ENCODE data around the gene SPART. TPM values are rescaled to one million over a fixed set of nuclear protein-coding genes. Genes with fewer than 3 reads are reported as not detected.

SPART gene
- total RNA-seq, 4 donors from 2014 or later = 45.6 to 297 (median 135) TPM

DNA sequence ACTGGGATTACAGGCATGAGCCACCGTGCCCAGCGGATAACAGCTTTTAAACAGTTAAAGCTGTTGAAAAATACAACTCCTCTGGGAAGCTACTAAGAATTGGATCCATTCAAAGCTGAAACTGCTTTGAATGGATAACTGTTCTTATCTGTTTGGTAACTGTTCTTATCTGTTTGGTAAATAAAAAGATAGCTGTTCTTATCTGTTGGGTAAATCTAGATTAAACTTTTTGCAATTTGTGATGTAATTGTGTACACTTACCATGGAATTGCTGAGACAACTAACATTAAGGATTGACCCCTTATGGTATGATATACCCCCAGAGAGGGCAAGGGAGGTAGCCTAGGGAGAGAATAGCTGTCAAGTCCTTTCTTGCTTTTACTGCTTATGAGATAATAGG is 27.9 kb upstream of the SPART start:
- H3K36me3 ChIP-seq = no peaks in the 10 kb centered on the region
- TF ChIP-seq, protein P1, sequence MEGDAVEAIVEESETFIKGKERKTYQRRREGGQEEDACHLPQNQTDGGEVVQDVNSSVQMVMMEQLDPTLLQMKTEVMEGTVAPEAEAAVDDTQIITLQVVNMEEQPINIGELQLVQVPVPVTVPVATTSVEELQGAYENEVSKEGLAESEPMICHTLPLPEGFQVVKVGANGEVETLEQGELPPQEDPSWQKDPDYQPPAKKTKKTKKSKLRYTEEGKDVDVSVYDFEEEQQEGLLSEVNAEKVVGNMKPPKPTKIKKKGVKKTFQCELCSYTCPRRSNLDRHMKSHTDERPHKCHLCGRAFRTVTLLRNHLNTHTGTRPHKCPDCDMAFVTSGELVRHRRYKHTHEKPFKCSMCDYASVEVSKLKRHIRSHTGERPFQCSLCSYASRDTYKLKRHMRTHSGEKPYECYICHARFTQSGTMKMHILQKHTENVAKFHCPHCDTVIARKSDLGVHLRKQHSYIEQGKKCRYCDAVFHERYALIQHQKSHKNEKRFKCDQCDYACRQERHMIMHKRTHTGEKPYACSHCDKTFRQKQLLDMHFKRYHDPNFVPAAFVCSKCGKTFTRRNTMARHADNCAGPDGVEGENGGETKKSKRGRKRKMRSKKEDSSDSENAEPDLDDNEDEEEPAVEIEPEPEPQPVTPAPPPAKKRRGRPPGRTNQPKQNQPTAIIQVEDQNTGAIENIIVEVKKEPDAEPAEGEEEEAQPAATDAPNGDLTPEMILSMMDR (IDR thresholded peaks at IDR 0.05) = no peak
- no peak for TF ChIP-seq POLR2A (IDR thresholded peaks at IDR 0.05)
- no peak overlapping the region for H3K27ac ChIP-seq
- DNase-seq = no peak
- no peak overlapping the region for H3K4me3 ChIP-seq
- intact Hi-C loops (cut with DNase I; ENCODE audit: low total_unique reads) = no loop called here
- no peaks in the 10 kb centered on the region for H3K9me3 ChIP-seq
- H3K4me1 ChIP-seq = no peaks in the 10 kb centered on the region
- H3K27me3 ChIP-seq = no peaks in the 10 kb centered on the region

DNA sequence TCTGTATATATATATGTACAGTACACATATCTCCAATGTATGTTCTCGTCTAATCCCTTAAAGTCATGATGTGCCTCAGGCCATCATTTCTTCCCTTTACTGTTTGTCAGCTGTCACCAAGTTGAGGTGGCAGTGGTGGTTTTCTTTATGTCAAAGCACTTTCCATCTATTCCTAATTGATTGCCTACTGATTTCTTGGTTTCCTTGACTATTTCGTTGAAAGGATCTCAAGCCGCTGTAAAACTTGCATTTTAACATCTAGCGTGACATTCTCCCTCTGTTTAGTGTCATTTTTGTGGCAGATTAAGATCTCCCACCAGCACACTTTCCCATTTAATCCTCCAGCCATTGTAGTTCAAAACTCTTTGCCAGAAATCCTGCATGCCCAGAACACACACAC is 25.0 kb upstream of the SPART start:
- Histone ChIP-seq H3K36me3 (no peaks in the 10 kb centered on the region), H3K4me1 (no peaks in the 10 kb centered on the region), H3K4me3 (no peak overlapping the region), H3K9me3 (no peaks in the 10 kb centered on the region), H3K27me3 (no peaks in the 10 kb centered on the region), H3K27ac (no peak overlapping the region)
- intact Hi-C loops (cut with DNase I; ENCODE audit: low total_unique reads) = no loop called here
- no peak for TF ChIP-seq POLR2A (IDR thresholded peaks at IDR 0.05)
- DNase-seq = no peak

DNA sequence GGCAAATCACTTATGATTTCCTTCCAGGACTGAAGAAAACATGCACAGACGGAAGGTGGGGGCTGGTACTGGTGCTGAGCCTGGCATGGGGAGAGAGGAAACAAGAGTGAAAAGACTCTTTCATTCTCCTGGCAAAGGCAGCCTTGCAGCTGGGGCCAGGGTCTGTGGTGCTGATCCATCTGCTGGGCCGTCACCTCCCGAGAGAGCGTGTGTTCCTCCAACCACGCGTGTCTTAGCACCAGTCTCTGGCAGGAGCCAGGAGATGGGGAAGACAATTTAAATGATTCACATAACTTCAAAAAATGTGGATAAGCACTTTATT is 23.9 kb upstream of the SPART start:
- Histone ChIP-seq H3K27me3 (no peaks in the 10 kb centered on the region), H3K4me1 (no peaks in the 10 kb centered on the region), H3K27ac (peak overlapping the region; percentile 44 to 70), H3K36me3 (no peaks in the 10 kb centered on the region), H3K4me3 (no peak overlapping the region), H3K9me3 (no peaks in the 10 kb centered on the region)
- TF ChIP-seq POLR2A (IDR thresholded peaks at IDR 0.05) = no peak
- TF ChIP-seq, protein P1 (IDR thresholded peaks at IDR 0.05) = no peak
- intact Hi-C loops (cut with DNase I; ENCODE audit: low total_unique reads) = no loop called here
- peak in 1 of 2 donors; percentile 23 for DNase-seq

DNA sequence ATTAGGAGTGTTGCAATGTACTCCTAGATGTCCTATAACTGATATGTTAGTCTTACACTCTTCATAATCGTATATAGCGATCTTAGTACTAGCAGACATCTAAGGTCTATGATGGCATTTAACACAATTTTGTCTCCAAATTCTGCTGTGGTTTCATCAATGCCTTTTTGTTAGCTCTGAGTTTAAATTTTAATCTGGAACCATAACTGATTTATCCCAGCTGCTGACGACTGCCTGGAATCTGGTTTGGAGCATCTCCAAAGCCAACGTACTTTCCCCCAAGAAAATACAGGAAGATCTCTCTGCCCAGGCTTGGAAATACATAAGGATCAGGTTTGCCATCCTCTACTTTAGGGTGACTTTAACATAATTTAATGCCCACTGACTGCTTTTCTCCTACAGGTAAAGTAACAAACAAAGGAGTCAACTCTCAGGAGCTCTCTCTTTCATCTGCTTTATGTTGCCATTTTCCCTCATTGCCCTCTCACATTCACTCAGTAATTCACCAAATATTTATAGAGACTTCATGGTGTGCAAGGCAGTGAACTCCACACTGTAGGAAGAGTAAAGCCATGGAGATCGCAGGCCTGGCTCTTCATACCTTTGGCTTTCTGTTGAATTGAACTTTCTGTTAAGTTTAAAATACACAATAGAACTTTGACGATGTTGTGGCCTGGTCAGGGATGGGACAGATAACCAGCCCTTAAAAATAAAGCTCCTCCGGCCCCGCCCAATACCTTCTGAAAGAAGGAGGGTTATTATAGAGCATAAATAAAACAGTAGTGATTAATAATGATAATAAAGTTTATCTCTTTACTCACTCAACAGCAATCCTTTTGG is 23.3 kb upstream of the SPART start:
- no peak for TF ChIP-seq POLR2A (IDR thresholded peaks at IDR 0.05)
- TF ChIP-seq, protein P1 (IDR thresholded peaks at IDR 0.05) = no peak
- intact Hi-C loops (cut with DNase I; ENCODE audit: low total_unique reads) = no loop called here
- H3K4me3 ChIP-seq = no peak overlapping the region
- no peaks in the 10 kb centered on the region for H3K36me3 ChIP-seq
- no peaks in the 10 kb centered on the region for H3K27me3 ChIP-seq
- no peaks in the 10 kb centered on the region for H3K9me3 ChIP-seq
- no peak for DNase-seq
- no peaks in the 10 kb centered on the region for H3K4me1 ChIP-seq
- peak overlapping the region; percentile 44 to 70 for H3K27ac ChIP-seq

DNA sequence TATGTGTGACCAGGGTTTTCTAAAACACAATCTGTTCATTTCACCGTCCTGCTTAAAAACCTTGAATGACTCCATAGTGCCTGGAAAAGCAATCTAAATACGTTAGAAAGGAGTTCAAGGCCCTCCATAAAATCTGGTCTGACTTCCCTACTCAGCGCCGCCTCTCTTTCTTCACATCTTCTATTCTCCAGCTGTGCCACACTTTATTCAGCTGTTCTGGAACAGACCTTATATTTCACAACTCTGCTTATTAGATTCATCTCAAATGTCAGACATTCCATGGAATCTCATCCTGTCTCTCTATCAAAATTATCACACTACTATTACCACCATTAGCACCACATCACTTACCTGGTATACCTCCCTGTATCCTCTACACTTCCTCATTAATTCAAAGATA is 19.8 kb upstream of the SPART start:
- Histone ChIP-seq H3K4me1 (no peaks in the 10 kb centered on the region), H3K9me3 (no peaks in the 10 kb centered on the region), H3K4me3 (no peak overlapping the region), H3K27me3 (no peaks in the 10 kb centered on the region), H3K36me3 (no peaks in the 10 kb centered on the region), H3K27ac (no peak overlapping the region)
- no peak for DNase-seq
- TF ChIP-seq POLR2A (IDR thresholded peaks at IDR 0.05) = no peak
- TF ChIP-seq, protein P1 (IDR thresholded peaks at IDR 0.05) = no peak
- intact Hi-C loops (cut with DNase I; ENCODE audit: low total_unique reads) = no loop called here
